Mesenchymal stem cell (in vitro differentiated cells and primary cell): ENCODE results near the gene LSP1.

ENCODE experiments used
- DNase-seq: peaks from one replicate; pipeline ENCODE4 v3.0.0-alpha.2; 2013
- H2AFZ ChIP-seq: one replicate; pipeline ENCODE4 v1.6.1; 2013; ENCODE audit warnings: low read depth, mild to moderate bottlenecking, control low read depth, inconsistent platforms, low read length, moderate library complexity
- H2AK5ac ChIP-seq: 2 replicates; pipeline ENCODE4 v1.6.1; 2013; ENCODE audit warnings: low read length, moderate library complexity, mild to moderate bottlenecking, inconsistent platforms; ENCODE audit not compliant: severe bottlenecking
- H2BK120ac ChIP-seq: one replicate; pipeline ENCODE4 v1.6.1; 2013; ENCODE audit warnings: low read depth, mild to moderate bottlenecking, inconsistent platforms, low read length, moderate library complexity
- H2BK12ac ChIP-seq, 2 experiments: one replicate each; pipeline ENCODE4 v1.6.1; 2013; ENCODE audit warnings: inconsistent platforms in 2 of 2, low read length in 2 of 2, mild to moderate bottlenecking in 2 of 2, moderate library complexity in 2 of 2, control low read depth in 1 of 2
- H2BK15ac ChIP-seq: one replicate; pipeline ENCODE4 v1.6.1; 2013; ENCODE audit warnings: mild to moderate bottlenecking, low read depth, inconsistent platforms; ENCODE audit not compliant: poor library complexity, severe bottlenecking
- H2BK5ac ChIP-seq: 2 replicates; pipeline ENCODE4 v1.6.1; 2013; ENCODE audit warnings: low read depth, mild to moderate bottlenecking, low read length, control low read depth, inconsistent platforms; ENCODE audit not compliant: poor library complexity, severe bottlenecking
- H3K14ac ChIP-seq, 2 experiments: one replicate each; pipeline ENCODE4 v1.6.1; 2013; ENCODE audit warnings: inconsistent platforms in 2 of 2, low read length in 2 of 2, control low read depth in 1 of 2, mild to moderate bottlenecking in 1 of 2, moderate library complexity in 1 of 2
- H3K18ac ChIP-seq, 2 experiments: one replicate each; pipeline ENCODE4 v1.6.1; 2013; ENCODE audit warnings: inconsistent platforms in 2 of 2, low read length in 2 of 2, control low read depth in 1 of 2, low read depth in 1 of 2, mild to moderate bottlenecking in 1 of 2
- H3K23ac ChIP-seq, 2 experiments: one replicate each; pipeline ENCODE4 v1.6.1; 2013; ENCODE audit warnings: inconsistent platforms in 2 of 2, low read length in 2 of 2, mild to moderate bottlenecking in 2 of 2, moderate library complexity in 2 of 2, control low read depth in 1 of 2
- H3K27ac ChIP-seq: 2 replicates; pipeline ENCODE4 v1.5.1; 2013; ENCODE audit warnings: mild to moderate bottlenecking, moderate library complexity, low read length, control low read depth, inconsistent platforms; ENCODE audit not compliant: poor library complexity, severe bottlenecking
- H3K27me3 ChIP-seq, 2 experiments: 2 replicates each; pipeline versions ENCODE4 v1.6.1 to v1.7.0; 2013; ENCODE audit warnings: low read length in 2 of 2, mild to moderate bottlenecking in 2 of 2, moderate library complexity in 2 of 2, control low read depth in 1 of 2, inconsistent platforms in 1 of 2; ENCODE audit not compliant: control insufficient read depth in 1 of 2, insufficient read depth in 1 of 2
- H3K36me3 ChIP-seq, 2 experiments: 2 replicates each; pipeline versions ENCODE4 v1.6.1 to v1.7.0; 2013; ENCODE audit warnings: low read length in 2 of 2, control low read depth in 1 of 2, inconsistent platforms in 1 of 2, low read depth in 1 of 2, mild to moderate bottlenecking in 1 of 2; ENCODE audit not compliant: insufficient read depth in 2 of 2, control insufficient read depth in 1 of 2
- H3K4ac ChIP-seq, 2 experiments: one replicate each; pipeline ENCODE4 v1.6.1; 2013; ENCODE audit warnings: inconsistent platforms in 2 of 2, low read length in 2 of 2, mild to moderate bottlenecking in 2 of 2, moderate library complexity in 2 of 2, control low read depth in 1 of 2, low read depth in 1 of 2
- H3K4me1 ChIP-seq: 2 replicates; pipeline ENCODE4 v1.6.1; 2013; ENCODE audit warnings: low read depth, low read length, control low read depth; ENCODE audit not compliant: control insufficient read depth, insufficient read depth
- H3K4me2 ChIP-seq: 2 replicates; pipeline ENCODE4 v1.6.1; 2013; ENCODE audit warnings: low read length, mild to moderate bottlenecking, inconsistent platforms; ENCODE audit not compliant: poor library complexity, severe bottlenecking
- H3K4me3 ChIP-seq, 2 experiments: 2 replicates each; pipeline versions ENCODE4 v1.5.1 to v1.7.0; 2013; ENCODE audit warnings: low read length in 2 of 2, mild to moderate bottlenecking in 2 of 2, control low read depth in 1 of 2, low read depth in 1 of 2; ENCODE audit not compliant: insufficient read depth in 1 of 2
- H3K79me1 ChIP-seq: replicated peaks from 2 replicates; pipeline ENCODE4 v1.6.1; 2013; ENCODE audit warnings: mild to moderate bottlenecking, control low read depth, low read length, inconsistent platforms; ENCODE audit not compliant: poor library complexity, severe bottlenecking
- H3K9ac ChIP-seq: 2 replicates; pipeline ENCODE4 v1.7.0; 2013; ENCODE audit warnings: mild to moderate bottlenecking, low read length, moderate library complexity
- H3K9me3 ChIP-seq: 2 replicates; pipeline ENCODE4 v1.7.0; 2013; ENCODE audit warnings: mild to moderate bottlenecking, low read length; ENCODE audit not compliant: control insufficient read depth
- H4K8ac ChIP-seq: one replicate; pipeline ENCODE4 v1.6.1; 2013; ENCODE audit warnings: inconsistent platforms, mild to moderate bottlenecking, low read length, moderate library complexity
- H4K91ac ChIP-seq: one replicate; pipeline ENCODE4 v1.6.1; 2013; ENCODE audit warnings: mild to moderate bottlenecking, low read length, inconsistent platforms
- WGBS: methylation state at CpG from one replicate; pipeline ENCODE4 v1.1.7; 2013; ENCODE audit warnings: mixed read lengths; 5-methylcytosine and 5-hydroxymethylcytosine counted together

LSP1 gene

GRCh38 chr11:1889224-1889930, 36.5 kb downstream of the LSP1 start:
- Histone ChIP-seq H3K4me1 (no peaks in the 10 kb centered on the region), H3K27me3 (no peaks in the 10 kb centered on the region), H3K4ac (no peak overlapping the region), H3K14ac (no peak overlapping the region), H3K4me3 (no peak overlapping the region), H2BK120ac (no peak overlapping the region), H2AK5ac (no peak overlapping the region), H2BK12ac (no peak overlapping the region), H3K9me3 (no peaks in the 10 kb centered on the region), H3K79me1 (no peaks in the 10 kb centered on the region), H3K9ac (no peak overlapping the region), H3K23ac (no peak overlapping the region), H2BK5ac (no peak overlapping the region), H3K18ac (no peak overlapping the region), H4K8ac (no peak overlapping the region), H3K36me3 (peaks cover 9 to 53% of the 10 kb centered on the region in 2 experiments), H2AFZ (no peak overlapping the region), H3K4me2 (no peak overlapping the region), H2BK15ac (no peak overlapping the region), H3K27ac (no peak overlapping the region), H4K91ac (no peak overlapping the region)
- 95% methylated on average over 28 of the region's 34 CpGs for WGBS
- no peak for DNase-seq

GRCh38 chr11:1889941-1890855, 37.3 kb downstream of the LSP1 start:
- Histone ChIP-seq H2AK5ac (no peak overlapping the region), H3K4me2 (no peak overlapping the region), H4K91ac (no peak overlapping the region), H3K27ac (no peak overlapping the region), H2BK15ac (no peak overlapping the region), H4K8ac (no peak overlapping the region), H2AFZ (no peak overlapping the region), H2BK5ac (no peak overlapping the region), H3K27me3 (no peaks in the 10 kb centered on the region), H2BK12ac (no peak overlapping the region), H2BK120ac (no peak overlapping the region), H3K18ac (no peak overlapping the region), H3K23ac (no peak overlapping the region), H3K4me1 (no peaks in the 10 kb centered on the region), H3K79me1 (no peaks in the 10 kb centered on the region), H3K4me3 (no peak overlapping the region), H3K14ac (no peak overlapping the region), H3K36me3 (peaks cover 7 to 45% of the 10 kb centered on the region in 2 experiments), H3K9ac (no peak overlapping the region), H3K4ac (no peak overlapping the region), H3K9me3 (no peaks in the 10 kb centered on the region)
- no peak for DNase-seq
- 92% methylated on average over 33 of the region's 33 CpGs for WGBS

- H3K27me3 ChIP-seq: peaks cover 4% of the 10 kb centered on the region in 2 experiments
- no peak overlapping the region for H2AFZ ChIP-seq
- H3K9me3 ChIP-seq: no peaks in the 10 kb centered on the region
- H3K4ac ChIP-seq: no peak overlapping the region
- no peak overlapping the region for H3K27ac ChIP-seq
- H3K9ac ChIP-seq: no peak overlapping the region
- H3K4me3 ChIP-seq: no peak overlapping the region
- no peak overlapping the region for H2BK12ac ChIP-seq
- no peak overlapping the region for H3K18ac ChIP-seq
- no peak overlapping the region for H2BK120ac ChIP-seq
- H3K23ac ChIP-seq: no peak overlapping the region
- H2BK15ac ChIP-seq: peak overlapping the region; percentile 9
- DNase-seq: no peak
- H3K14ac ChIP-seq: no peak overlapping the region
- no peak overlapping the region for H3K4me2 ChIP-seq
- H4K8ac ChIP-seq: no peak overlapping the region
- no peaks in the 10 kb centered on the region for H3K4me1 ChIP-seq
- H3K36me3 ChIP-seq: peaks cover 7 to 35% of the 10 kb centered on the region in 2 experiments
- H2AK5ac ChIP-seq: no peak overlapping the region
- no peaks in the 10 kb centered on the region for H3K79me1 ChIP-seq
- H4K91ac ChIP-seq: no peak overlapping the region
- WGBS: 96% methylated on average over 33 of the region's 34 CpGs
- H2BK5ac ChIP-seq: no peak overlapping the region
These were observed 38.3 kb downstream of the LSP1 start for GRCh38 chr11:1890856-1891830.
